ENCODE measurements around the gene PLIN4. TPM values are rescaled to one million over a fixed set of nuclear protein-coding genes. Genes with fewer than 3 reads are reported as not detected.
A peak's percentile ranks its signal among the peaks of the same experiment; 100 is the strongest.

The PLIN4 gene
- total and polyA plus RNA-seq, 3 experiments from 2014 or later, result 0.04 to 0.15 TPM; not detected in 1

- Histone ChIP-seq H3K27ac (ENCODE audit: low read depth, low read length) (peak overlapping the region; percentile 73), H3K4me1 (ENCODE audit: insufficient read depth, low read length) (peaks cover 17% of the 10 kb centered on the region), H3K9me3 (ENCODE audit: low read length) (no peaks in the 10 kb centered on the region), H3K27me3 (ENCODE audit: insufficient read depth, low read length, poor library complexity, severe bottlenecking) (no peaks in the 10 kb centered on the region), H3K4me3 (ENCODE audit: low read length) (peak overlapping the region; percentile 62), H3K36me3 (ENCODE audit: insufficient read depth, low read length) (no peaks in the 10 kb centered on the region)
- Mint-ChIP-seq H3K27ac (peak overlapping the region; percentile 81 to 97 (median 94)), H3K9me3 (no peaks in the 10 kb centered on the region), H3K4me1 (peaks cover 18 to 30% (median 19%) of the 10 kb centered on the region in 3 donors), H3K27me3 (peaks cover 0 to 1% of the 10 kb centered on the region in 2 donors), H3K36me3 (peaks cover 0 to 33% (median 0%) of the 10 kb centered on the region in 3 donors), H3K4me3 (peak overlapping the region; percentile 85 to 93 (median 91))
- DNase-seq, result no peak
- ChIA-PET POLR2A (interaction anchor here (0.6 to 2.6 kb wide), 3 partner anchors 15 to 54 kb away, joined by 3 to 13 read pairs (median 5); partner anchors contain the start of gene CHAF1A), CTCF (interaction anchor here (1.4 kb wide), 1 partner anchor 87 kb away, joined by 4 read pairs; no protein-coding TSS in a partner anchor)
These were observed 61.8 kb downstream of the PLIN4 start for GRCh38 chr19:4456476-4456842.

GRCh38 chr19:4455719-4456475 lies 62.4 kb downstream of the PLIN4 start:
- ChIA-PET CTCF (no interaction called here), POLR2A (interaction anchor here (2.6 kb wide), 1 partner anchor 15 kb away, joined by 13 read pairs; no protein-coding TSS in a partner anchor)
- Histone ChIP-seq H3K9me3 (ENCODE audit: low read length) (no peaks in the 10 kb centered on the region), H3K4me3 (ENCODE audit: low read length) (peak overlapping the region; percentile 62), H3K27me3 (ENCODE audit: insufficient read depth, low read length, poor library complexity, severe bottlenecking) (no peaks in the 10 kb centered on the region), H3K36me3 (ENCODE audit: insufficient read depth, low read length) (peaks cover under 1% of the 10 kb centered on the region), H3K27ac (ENCODE audit: low read depth, low read length) (peak overlapping the region; percentile 73), H3K4me1 (ENCODE audit: insufficient read depth, low read length) (peaks cover 17% of the 10 kb centered on the region)
- Mint-ChIP-seq H3K4me1 (peaks cover 18 to 30% (median 19%) of the 10 kb centered on the region in 3 donors), H3K27ac (peak overlapping the region; percentile 81 to 97 (median 94)), H3K27me3 (peaks cover 0 to 1% of the 10 kb centered on the region in 2 donors), H3K36me3 (peaks cover 0 to 38% (median 0%) of the 10 kb centered on the region in 3 donors), H3K9me3 (no peaks in the 10 kb centered on the region), H3K4me3 (peak overlapping the region; percentile 85 to 93 (median 91))
- no peak for DNase-seq

GRCh38 chr19:4454747-4455718 lies 63.3 kb downstream of the PLIN4 start:
- Mint-ChIP-seq H3K36me3 (peaks cover 0 to 45% (median 2%) of the 10 kb centered on the region in 3 donors), H3K9me3 (no peaks in the 10 kb centered on the region), H3K4me3 (peak overlapping the region in 6 of 7 donors; percentile 20 to 71 (median 48)), H3K27me3 (peaks cover 0 to 1% of the 10 kb centered on the region in 2 donors), H3K27ac (peak overlapping the region in 5 of 8 donors; percentile 17 to 81 (median 58)), H3K4me1 (peaks cover 18 to 30% (median 23%) of the 10 kb centered on the region in 3 donors)
- no peak for DNase-seq
- no peak overlapping the region for H3K4me3 ChIP-seq (ENCODE audit: low read length)
- H3K36me3 ChIP-seq (ENCODE audit: insufficient read depth, low read length), result peaks cover 3% of the 10 kb centered on the region
- POLR2A ChIA-PET, result interaction anchor here (1.2 kb wide), 1 partner anchor 17 kb away, joined by 3 read pairs; the partner anchor contains the start of gene HDGFL2
- CTCF ChIA-PET, result interaction anchor here (0.7 kb wide), 1 partner anchor 188 kb away, joined by 3 read pairs; no protein-coding TSS in a partner anchor
- peaks cover 17% of the 10 kb centered on the region for H3K4me1 ChIP-seq (ENCODE audit: insufficient read depth, low read length)
- no peaks in the 10 kb centered on the region for H3K9me3 ChIP-seq (ENCODE audit: low read length)
- H3K27ac ChIP-seq (ENCODE audit: low read depth, low read length), result peak overlapping the region; percentile 73
- H3K27me3 ChIP-seq (ENCODE audit: insufficient read depth, low read length, poor library complexity, severe bottlenecking), result no peaks in the 10 kb centered on the region

GRCh38 chr19:4453232-4454179 lies 64.8 kb downstream of the PLIN4 start:
- no peaks in the 10 kb centered on the region for H3K9me3 Mint-ChIP-seq
- H3K9me3 ChIP-seq (ENCODE audit: low read length), result no peaks in the 10 kb centered on the region
- no peak for DNase-seq
- H3K4me1 Mint-ChIP-seq, result peaks cover 18 to 30% (median 23%) of the 10 kb centered on the region in 3 donors
- peaks cover 17% of the 10 kb centered on the region for H3K4me1 ChIP-seq (ENCODE audit: insufficient read depth, low read length)
- CTCF ChIA-PET, result no interaction called here
- H3K4me3 Mint-ChIP-seq, result no peak overlapping the region
- POLR2A ChIA-PET, result no interaction called here
- peaks cover 3% of the 10 kb centered on the region for H3K36me3 ChIP-seq (ENCODE audit: insufficient read depth, low read length)
- peak overlapping the region in 1 of 8 donors; percentile 26 for H3K27ac Mint-ChIP-seq
- peaks cover 0 to 1% of the 10 kb centered on the region in 2 donors for H3K27me3 Mint-ChIP-seq
- H3K36me3 Mint-ChIP-seq, result peaks cover 0 to 58% (median 5%) of the 10 kb centered on the region in 3 donors
- H3K27ac ChIP-seq (ENCODE audit: low read depth, low read length), result no peak overlapping the region
- no peaks in the 10 kb centered on the region for H3K27me3 ChIP-seq (ENCODE audit: insufficient read depth, low read length, poor library complexity, severe bottlenecking)
- H3K4me3 ChIP-seq (ENCODE audit: low read length), result no peak overlapping the region

GRCh38 chr19:4452230-4452990 lies 65.9 kb downstream of the PLIN4 start:
- Histone ChIP-seq H3K27me3 (ENCODE audit: insufficient read depth, low read length, poor library complexity, severe bottlenecking) (no peaks in the 10 kb centered on the region), H3K27ac (ENCODE audit: low read depth, low read length) (no peak overlapping the region), H3K4me3 (ENCODE audit: low read length) (no peak overlapping the region), H3K9me3 (ENCODE audit: low read length) (no peaks in the 10 kb centered on the region), H3K4me1 (ENCODE audit: insufficient read depth, low read length) (peaks cover 17% of the 10 kb centered on the region), H3K36me3 (ENCODE audit: insufficient read depth, low read length) (peaks cover 3% of the 10 kb centered on the region)
- Mint-ChIP-seq H3K36me3 (peaks cover 0 to 66% (median 5%) of the 10 kb centered on the region in 3 donors), H3K27me3 (peaks cover 0 to 1% of the 10 kb centered on the region in 2 donors), H3K9me3 (no peaks in the 10 kb centered on the region), H3K4me1 (peaks cover 14 to 25% (median 23%) of the 10 kb centered on the region in 3 donors), H3K4me3 (no peak overlapping the region), H3K27ac (no peak overlapping the region)
- POLR2A ChIA-PET, result no interaction called here
- CTCF ChIA-PET, result no interaction called here
- DNase-seq, result no peak

Measured in CD8-positive, alpha-beta memory T cell (primary cell).